WERI-Rb-1 (cell line): Measurements from ENCODE around the gene STAC.

Experiments
- DNase-seq: peaks from one replicate; pipeline ENCODE4 v3.0.0-alpha.2; 2020
- H3K27ac ChIP-seq: fragments of 250-450 bp; sonication (Bioruptor Pico); 2 replicates; pipeline ENCODE4 v1.5.1; 2020; ENCODE audit warnings: mild to moderate bottlenecking, moderate library complexity
- H3K27me3 ChIP-seq: fragments of 250-450 bp; sonication (Bioruptor Pico); 2 replicates; pipeline ENCODE4 v1.5.1; 2021; ENCODE audit warnings: mild to moderate bottlenecking, low read depth, moderate library complexity; ENCODE audit not compliant: insufficient read depth, severe bottlenecking
- H3K36me3 ChIP-seq: fragments of 250-450 bp; sonication (Bioruptor Pico); 2 replicates; pipeline ENCODE4 v1.5.1; 2020; ENCODE audit warnings: mild to moderate bottlenecking, moderate library complexity
- H3K4me3 ChIP-seq: 2 replicates; pipeline ENCODE4 v1.5.1; 2011; ENCODE audit warnings: low read depth, mild to moderate bottlenecking, control low read depth, low read length
- H3K9me3 ChIP-seq: fragments of 250-450 bp; sonication (Bioruptor Pico); 2 replicates; pipeline ENCODE4 v1.5.1; 2021; ENCODE audit warnings: mild to moderate bottlenecking, moderate library complexity; ENCODE audit not compliant: severe bottlenecking
- TF ChIP-seq, protein P1 (sequence below): IDR thresholded peaks from 2 replicates; pipeline ENCODE4 v1.5.1; 2011; ENCODE audit warnings: low read depth, mild to moderate bottlenecking, control low read depth, inconsistent platforms, low read length

STAC gene

DNA sequence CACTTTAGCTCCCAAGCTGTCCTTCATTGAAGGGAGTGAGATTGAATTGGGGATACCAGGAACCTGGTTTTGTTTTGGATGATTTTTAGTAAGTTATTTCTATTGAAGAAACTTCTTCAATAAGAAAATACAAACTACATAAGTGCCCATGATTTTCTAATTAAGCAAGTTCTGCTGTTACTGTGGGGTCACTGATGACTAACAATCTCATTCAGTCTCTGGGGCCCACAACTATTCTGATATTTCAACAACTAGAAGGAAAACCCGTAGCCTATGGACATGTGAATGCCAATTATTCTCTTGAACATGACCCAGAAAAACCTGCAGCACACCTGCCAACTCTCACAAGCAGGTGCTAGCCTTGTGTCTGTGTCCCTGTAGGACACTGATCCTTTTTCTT is 199.4 kb downstream of the STAC start:
- no peak overlapping the region for H3K27ac ChIP-seq
- no peak for DNase-seq
- H3K27me3 ChIP-seq = no peaks in the 10 kb centered on the region
- H3K36me3 ChIP-seq = no peaks in the 10 kb centered on the region
- H3K4me3 ChIP-seq = no peak overlapping the region
- H3K9me3 ChIP-seq = peaks cover 5% of the 10 kb centered on the region
- TF ChIP-seq, protein P1, sequence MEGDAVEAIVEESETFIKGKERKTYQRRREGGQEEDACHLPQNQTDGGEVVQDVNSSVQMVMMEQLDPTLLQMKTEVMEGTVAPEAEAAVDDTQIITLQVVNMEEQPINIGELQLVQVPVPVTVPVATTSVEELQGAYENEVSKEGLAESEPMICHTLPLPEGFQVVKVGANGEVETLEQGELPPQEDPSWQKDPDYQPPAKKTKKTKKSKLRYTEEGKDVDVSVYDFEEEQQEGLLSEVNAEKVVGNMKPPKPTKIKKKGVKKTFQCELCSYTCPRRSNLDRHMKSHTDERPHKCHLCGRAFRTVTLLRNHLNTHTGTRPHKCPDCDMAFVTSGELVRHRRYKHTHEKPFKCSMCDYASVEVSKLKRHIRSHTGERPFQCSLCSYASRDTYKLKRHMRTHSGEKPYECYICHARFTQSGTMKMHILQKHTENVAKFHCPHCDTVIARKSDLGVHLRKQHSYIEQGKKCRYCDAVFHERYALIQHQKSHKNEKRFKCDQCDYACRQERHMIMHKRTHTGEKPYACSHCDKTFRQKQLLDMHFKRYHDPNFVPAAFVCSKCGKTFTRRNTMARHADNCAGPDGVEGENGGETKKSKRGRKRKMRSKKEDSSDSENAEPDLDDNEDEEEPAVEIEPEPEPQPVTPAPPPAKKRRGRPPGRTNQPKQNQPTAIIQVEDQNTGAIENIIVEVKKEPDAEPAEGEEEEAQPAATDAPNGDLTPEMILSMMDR = no peak

DNA sequence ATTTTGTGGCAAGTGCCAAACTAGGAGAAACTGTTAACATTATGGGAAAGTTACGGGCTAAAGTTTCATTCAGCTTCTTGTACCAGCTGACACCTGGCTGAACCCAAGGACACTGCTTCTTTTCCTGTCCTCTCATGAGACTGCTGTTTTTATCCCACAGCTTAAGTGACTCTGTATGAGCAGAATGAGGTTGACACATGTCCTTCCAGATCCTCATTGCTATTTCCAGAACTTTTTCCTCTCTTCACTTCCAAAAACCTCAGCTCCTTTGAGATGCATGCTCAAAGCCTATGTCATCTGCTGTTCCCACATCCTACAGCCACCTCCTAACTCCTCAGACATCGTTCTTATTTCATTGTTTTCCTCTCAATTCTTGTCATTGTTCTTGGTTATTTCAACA is 200.4 kb downstream of the STAC start:
- TF ChIP-seq, protein P1 = no peak
- no peak overlapping the region for H3K4me3 ChIP-seq

DNA sequence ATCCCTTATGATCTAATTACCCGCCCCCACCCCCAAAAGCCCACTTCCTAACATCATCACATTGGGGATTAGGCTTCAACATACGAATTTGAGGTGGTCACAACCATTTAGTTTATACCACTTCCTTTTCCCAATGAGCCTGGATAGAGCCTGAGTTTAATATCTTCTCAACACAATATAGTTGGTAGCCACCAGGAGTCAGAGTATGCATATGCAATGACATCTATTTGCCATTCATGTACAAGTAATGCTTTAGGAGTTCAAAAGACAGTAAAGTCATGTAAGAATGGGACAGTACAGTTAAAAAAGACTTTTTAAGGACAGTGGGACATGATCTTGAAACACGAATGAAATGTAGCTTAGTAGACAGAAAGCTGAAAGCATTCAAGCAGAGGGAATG is 211.7 kb downstream of the STAC start:
- DNase-seq = no peak
- H3K27me3 ChIP-seq = no peaks in the 10 kb centered on the region
- no peak overlapping the region for H3K27ac ChIP-seq
- H3K36me3 ChIP-seq = no peaks in the 10 kb centered on the region
- TF ChIP-seq, protein P1 = no peak
- no peak overlapping the region for H3K4me3 ChIP-seq
- no peaks in the 10 kb centered on the region for H3K9me3 ChIP-seq

More for the DNA sequence above, 200.4 kb downstream of the STAC start:
- Histone ChIP-seq H3K9me3 (peaks cover 5% of the 10 kb centered on the region), H3K36me3 (no peaks in the 10 kb centered on the region), H3K27ac (no peak overlapping the region), H3K27me3 (no peaks in the 10 kb centered on the region)
- DNase-seq = no peak

DNA sequence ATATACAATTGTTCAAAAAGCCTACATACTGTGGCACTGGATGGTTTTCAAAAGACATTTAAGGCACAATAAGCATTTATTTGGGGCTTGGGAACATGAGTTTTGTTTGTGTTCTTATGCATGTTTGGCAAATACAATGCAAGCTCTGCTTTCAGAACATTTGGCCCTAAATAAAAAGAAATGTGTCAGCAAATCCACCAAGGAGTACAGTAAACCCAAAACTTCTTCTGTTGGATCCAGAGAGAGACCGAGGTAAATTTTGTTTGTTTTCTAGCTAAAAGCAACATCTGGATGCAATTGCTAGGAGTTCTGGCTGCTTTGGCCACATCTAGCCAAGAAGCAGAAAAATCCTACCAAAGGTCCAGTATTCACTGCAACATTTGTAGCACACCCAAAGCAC is 215.2 kb downstream of the STAC start:
- TF ChIP-seq, protein P1 = no peak
- no peak for DNase-seq
- Histone ChIP-seq H3K27me3 (no peaks in the 10 kb centered on the region), H3K9me3 (no peaks in the 10 kb centered on the region), H3K27ac (no peak overlapping the region), H3K36me3 (no peaks in the 10 kb centered on the region), H3K4me3 (no peak overlapping the region)

DNA sequence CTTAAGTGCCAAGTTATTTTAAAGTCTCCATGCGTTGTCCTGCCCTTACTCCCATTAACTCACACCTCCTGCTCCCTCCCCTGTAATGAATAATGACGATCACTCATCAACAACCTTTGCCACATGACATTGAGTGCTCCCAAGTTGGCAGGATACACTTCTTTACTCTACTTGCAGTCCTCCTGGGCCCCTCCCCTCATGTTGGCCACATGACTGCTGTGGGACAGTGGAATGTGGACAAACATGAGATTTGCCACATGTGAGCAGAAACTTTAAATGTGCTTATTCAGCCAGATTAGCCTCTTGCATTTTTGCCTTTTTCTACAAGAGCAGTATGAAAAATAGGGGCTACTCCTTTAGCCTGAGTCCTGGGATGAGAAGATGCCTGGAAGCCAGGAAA is 216.1 kb downstream of the STAC start:
- Histone ChIP-seq H3K27ac (no peak overlapping the region), H3K9me3 (no peaks in the 10 kb centered on the region), H3K27me3 (no peaks in the 10 kb centered on the region), H3K4me3 (no peak overlapping the region), H3K36me3 (no peaks in the 10 kb centered on the region)
- TF ChIP-seq, protein P1 = no peak
- no peak for DNase-seq

DNA sequence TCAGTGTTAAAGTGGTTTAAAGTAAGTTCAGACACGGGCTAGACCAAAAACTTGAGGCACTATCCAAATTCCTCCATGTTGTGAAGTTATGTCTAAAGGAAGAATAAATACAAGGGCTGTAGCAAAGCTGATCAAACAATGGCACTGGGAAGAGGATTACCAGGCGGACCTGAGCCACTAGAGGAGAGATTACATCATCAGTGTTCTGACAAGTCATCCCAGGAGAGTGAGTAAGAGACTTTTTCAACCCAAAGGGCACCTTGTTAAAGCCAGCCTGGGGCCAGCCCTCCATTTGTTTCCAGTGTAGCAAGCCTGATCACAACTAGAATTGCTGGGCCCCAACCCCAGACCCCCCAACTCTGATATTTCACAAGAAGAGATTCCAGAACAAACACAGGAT is 217.1 kb downstream of the STAC start:
- H3K4me3 ChIP-seq = no peak overlapping the region
- DNase-seq = peak; percentile 25
- H3K27me3 ChIP-seq = no peaks in the 10 kb centered on the region
- TF ChIP-seq, protein P1 = no peak
- H3K9me3 ChIP-seq = no peaks in the 10 kb centered on the region
- H3K36me3 ChIP-seq = no peaks in the 10 kb centered on the region
- H3K27ac ChIP-seq = no peak overlapping the region
